Lower leg skin (tissue), 3 donors: ENCODE data around the gene NEU1.

Experiments
- POLR2A ChIP-seq, 2 donors: fragments of 450-650 bp; IDR thresholded peaks; one replicate each; pipeline ENCODE4 v1.6.1; 2016 to 2017; ENCODE audit warnings: antibody characterized with exemption in 2 of 2, mild to moderate bottlenecking in 1 of 2, moderate library complexity in 1 of 2
- TF ChIP-seq, protein P1 (sequence below), 3 donors: fragments of 450-650 bp; IDR thresholded peaks; one replicate each; pipeline ENCODE4 v1.5.1; 2016; ENCODE audit warnings: antibody characterized with exemption in 3 of 3, mild to moderate bottlenecking in 3 of 3, moderate library complexity in 2 of 3

DNA sequence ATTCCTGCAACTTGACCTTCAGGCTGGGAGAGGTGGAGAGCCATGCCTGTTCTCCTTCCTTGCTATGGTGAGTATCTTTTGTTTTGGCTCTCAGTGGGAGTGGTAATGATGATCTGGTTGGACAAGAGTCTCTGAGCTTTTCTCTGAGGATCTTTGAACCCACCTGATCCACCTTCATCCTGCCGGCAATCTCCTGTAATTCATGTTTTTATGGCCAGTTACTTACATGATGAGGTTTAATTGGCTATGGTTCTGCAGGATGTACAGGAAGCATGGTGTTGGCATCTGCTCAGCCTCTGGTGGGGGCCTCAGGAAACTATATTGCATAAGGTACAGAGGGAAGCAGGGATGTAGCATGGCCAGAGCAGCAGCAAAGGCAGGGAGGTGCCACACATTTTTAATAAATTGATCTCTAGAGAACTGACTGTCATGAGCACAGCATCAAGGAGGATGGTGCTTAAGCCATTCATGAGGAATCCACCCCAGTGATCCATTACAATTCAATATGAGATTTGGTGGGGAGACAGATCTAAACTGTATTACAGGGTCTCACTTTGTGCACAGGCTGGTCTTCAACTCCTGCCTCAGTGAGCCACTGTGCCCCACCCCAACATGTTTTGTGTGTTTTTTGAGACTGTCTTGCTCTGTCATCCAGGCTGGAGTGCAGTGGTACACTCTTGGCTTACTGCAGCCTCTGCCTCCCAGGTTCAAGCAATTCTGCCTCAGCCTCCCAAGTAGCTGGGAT lies 25.1 kb downstream of the NEU1 start:
- TF ChIP-seq, protein P1, sequence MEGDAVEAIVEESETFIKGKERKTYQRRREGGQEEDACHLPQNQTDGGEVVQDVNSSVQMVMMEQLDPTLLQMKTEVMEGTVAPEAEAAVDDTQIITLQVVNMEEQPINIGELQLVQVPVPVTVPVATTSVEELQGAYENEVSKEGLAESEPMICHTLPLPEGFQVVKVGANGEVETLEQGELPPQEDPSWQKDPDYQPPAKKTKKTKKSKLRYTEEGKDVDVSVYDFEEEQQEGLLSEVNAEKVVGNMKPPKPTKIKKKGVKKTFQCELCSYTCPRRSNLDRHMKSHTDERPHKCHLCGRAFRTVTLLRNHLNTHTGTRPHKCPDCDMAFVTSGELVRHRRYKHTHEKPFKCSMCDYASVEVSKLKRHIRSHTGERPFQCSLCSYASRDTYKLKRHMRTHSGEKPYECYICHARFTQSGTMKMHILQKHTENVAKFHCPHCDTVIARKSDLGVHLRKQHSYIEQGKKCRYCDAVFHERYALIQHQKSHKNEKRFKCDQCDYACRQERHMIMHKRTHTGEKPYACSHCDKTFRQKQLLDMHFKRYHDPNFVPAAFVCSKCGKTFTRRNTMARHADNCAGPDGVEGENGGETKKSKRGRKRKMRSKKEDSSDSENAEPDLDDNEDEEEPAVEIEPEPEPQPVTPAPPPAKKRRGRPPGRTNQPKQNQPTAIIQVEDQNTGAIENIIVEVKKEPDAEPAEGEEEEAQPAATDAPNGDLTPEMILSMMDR (IDR thresholded peaks at IDR 0.05) = no peak
- TF ChIP-seq POLR2A (IDR thresholded peaks at IDR 0.05) = no peak
